Memory B cell (primary cell): ENCODE measurements around the gene CNOT6L.

Source experiments
- ATAC-seq: fragments of 150-1000 bp; cut with Tn5 transposase; 2 replicates; pipeline ENCODE4 v1.10.0; 2021; ENCODE audit warnings: low read depth, mild to moderate bottlenecking, moderate library complexity
- DNase-seq, 2 donors: peaks; one replicate each; pipeline ENCODE4 v3.0.0; 2022; ENCODE audit warnings: low spot score in 2 of 2
- H3K27ac Mint-ChIP-seq: one replicate; pipeline ENCODE4 v1.8.0; 2022; ENCODE audit warnings: mild to moderate bottlenecking, moderate library complexity, mixed read lengths
- H3K27me3 Mint-ChIP-seq: one replicate; pipeline ENCODE4 v1.8.0; 2022; ENCODE audit warnings: mixed read lengths
- H3K36me3 Mint-ChIP-seq: one replicate; pipeline ENCODE4 v1.8.0; 2022; ENCODE audit warnings: mild to moderate bottlenecking, mixed read lengths
- H3K4me1 Mint-ChIP-seq: one replicate; pipeline ENCODE4 v1.8.0; 2022; ENCODE audit warnings: mixed read lengths
- H3K4me3 Mint-ChIP-seq: one replicate; pipeline ENCODE4 v1.8.0; 2022; ENCODE audit warnings: mild to moderate bottlenecking, moderate library complexity, mixed read lengths
- H3K9me3 Mint-ChIP-seq: one replicate; pipeline ENCODE4 v1.8.0; 2022; ENCODE audit warnings: mixed read lengths

CNOT6L gene

DNA sequence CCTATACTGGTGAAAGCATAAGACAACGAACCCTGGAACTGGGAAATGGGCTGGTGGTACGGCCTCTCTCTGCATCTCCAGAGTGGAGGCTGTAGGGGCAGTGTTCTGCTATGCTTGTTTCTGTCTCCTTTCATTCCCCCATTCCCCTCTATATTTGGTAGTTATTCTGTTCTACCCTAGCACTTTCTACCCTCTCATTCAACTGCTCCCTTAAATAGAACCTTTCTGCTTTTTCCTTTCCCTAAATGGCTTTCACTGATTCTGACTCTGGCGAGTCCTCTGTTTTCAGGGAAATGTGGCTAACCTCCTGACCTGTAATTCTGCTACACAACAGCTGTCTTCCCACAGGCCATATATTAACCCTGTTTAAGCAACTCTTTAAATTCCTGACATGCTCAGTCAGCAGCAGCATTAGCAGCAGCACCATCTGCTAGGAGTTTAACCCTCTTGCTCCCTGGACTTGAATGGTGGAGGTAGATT, 119.4 kb downstream of the CNOT6L start:
- Mint-ChIP-seq H3K27ac (no peak overlapping the region), H3K4me1 (no peaks in the 10 kb centered on the region), H3K27me3 (no peaks in the 10 kb centered on the region), H3K9me3 (no peaks in the 10 kb centered on the region), H3K36me3 (no peaks in the 10 kb centered on the region), H3K4me3 (no peak overlapping the region)
- no peak for ATAC-seq
- no peak for DNase-seq

- ATAC-seq = no peak
- Mint-ChIP-seq H3K4me3 (no peak overlapping the region), H3K27me3 (no peaks in the 10 kb centered on the region), H3K27ac (no peak overlapping the region), H3K4me1 (no peaks in the 10 kb centered on the region), H3K36me3 (no peaks in the 10 kb centered on the region), H3K9me3 (no peaks in the 10 kb centered on the region)
- no peak for DNase-seq
Measured at GRCh38 chr4:77697860-77698590, 121.1 kb downstream of the CNOT6L start.

GRCh38 chr4:77695774-77696173, 123.4 kb downstream of the CNOT6L start:
- H3K4me3 Mint-ChIP-seq = no peak overlapping the region
- H3K36me3 Mint-ChIP-seq = no peaks in the 10 kb centered on the region
- H3K4me1 Mint-ChIP-seq = no peaks in the 10 kb centered on the region
- ATAC-seq = no peak
- no peak overlapping the region for H3K27ac Mint-ChIP-seq
- DNase-seq = no peak
- no peaks in the 10 kb centered on the region for H3K9me3 Mint-ChIP-seq
- H3K27me3 Mint-ChIP-seq = peaks cover 2% of the 10 kb centered on the region

- H3K36me3 Mint-ChIP-seq = no peaks in the 10 kb centered on the region
- no peak for ATAC-seq
- DNase-seq = no peak
- H3K27me3 Mint-ChIP-seq = peaks cover 3% of the 10 kb centered on the region
- no peaks in the 10 kb centered on the region for H3K4me1 Mint-ChIP-seq
- no peak overlapping the region for H3K4me3 Mint-ChIP-seq
- H3K27ac Mint-ChIP-seq = no peak overlapping the region
- H3K9me3 Mint-ChIP-seq = no peaks in the 10 kb centered on the region
Measured at GRCh38 chr4:77692847-77693432, 126.2 kb downstream of the CNOT6L start.

GRCh38 chr4:77681792-77682191, 137.4 kb downstream of the CNOT6L start:
- no peaks in the 10 kb centered on the region for H3K4me1 Mint-ChIP-seq
- no peak for DNase-seq
- no peak for ATAC-seq
- H3K36me3 Mint-ChIP-seq = no peaks in the 10 kb centered on the region
- peaks cover 2% of the 10 kb centered on the region for H3K27me3 Mint-ChIP-seq
- no peak overlapping the region for H3K27ac Mint-ChIP-seq
- H3K4me3 Mint-ChIP-seq = no peak overlapping the region
- H3K9me3 Mint-ChIP-seq = no peaks in the 10 kb centered on the region

DNA sequence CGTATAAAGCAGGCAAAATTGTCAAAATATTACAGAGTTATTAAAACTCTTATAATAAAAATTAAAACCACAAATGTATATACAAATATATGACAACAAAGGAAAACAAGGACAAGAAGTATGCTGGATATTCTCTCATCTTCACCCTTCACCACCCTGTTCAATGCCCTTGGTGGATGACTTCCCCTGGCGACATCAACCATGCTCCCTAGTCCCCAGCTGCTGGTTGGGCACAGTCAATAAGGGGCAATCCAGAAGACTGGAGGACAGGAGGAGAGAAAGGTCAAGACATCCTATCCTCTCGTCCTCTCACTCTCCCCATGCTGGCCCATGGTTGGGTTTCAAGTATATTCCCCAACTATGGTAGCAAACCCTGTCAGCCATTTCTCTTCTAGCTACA, 142.3 kb downstream of the CNOT6L start:
- Mint-ChIP-seq H3K27ac (no peak overlapping the region), H3K9me3 (no peaks in the 10 kb centered on the region), H3K27me3 (peaks cover 3% of the 10 kb centered on the region), H3K4me1 (no peaks in the 10 kb centered on the region), H3K36me3 (peaks cover 2% of the 10 kb centered on the region), H3K4me3 (no peak overlapping the region)
- no peak for DNase-seq
- no peak for ATAC-seq

DNA sequence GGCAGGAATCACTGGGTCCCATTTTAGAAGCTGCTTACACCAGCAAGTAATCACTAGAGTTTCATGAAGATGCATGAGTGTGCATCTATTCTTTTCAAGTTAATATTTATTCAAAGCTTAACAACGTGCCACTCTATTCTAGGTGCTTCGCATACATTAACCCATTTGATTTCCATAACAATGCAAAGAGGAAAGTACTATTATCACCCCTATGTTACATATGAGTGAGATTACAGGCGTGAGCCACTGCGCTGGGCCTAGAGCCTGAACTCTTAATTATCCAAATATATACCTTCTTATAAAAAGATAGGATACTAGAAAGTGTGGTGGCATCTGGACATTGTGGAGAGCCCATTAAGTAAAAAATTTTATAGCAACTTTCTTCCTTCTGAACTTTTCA, 148.1 kb downstream of the CNOT6L start:
- Mint-ChIP-seq H3K4me1 (no peaks in the 10 kb centered on the region), H3K4me3 (no peak overlapping the region), H3K36me3 (peaks cover 2% of the 10 kb centered on the region), H3K9me3 (peaks cover 3% of the 10 kb centered on the region), H3K27ac (no peak overlapping the region), H3K27me3 (peaks cover 3% of the 10 kb centered on the region)
- DNase-seq (no peak), ATAC-seq (no peak)

GRCh38 chr4:77669946-77670590, 149.1 kb downstream of the CNOT6L start:
- no peak overlapping the region for H3K27ac Mint-ChIP-seq
- ATAC-seq = no peak
- H3K36me3 Mint-ChIP-seq = peaks cover 2% of the 10 kb centered on the region
- peaks cover 1% of the 10 kb centered on the region for H3K27me3 Mint-ChIP-seq
- no peak overlapping the region for H3K4me3 Mint-ChIP-seq
- H3K9me3 Mint-ChIP-seq = peaks cover 3% of the 10 kb centered on the region
- H3K4me1 Mint-ChIP-seq = no peaks in the 10 kb centered on the region
- no peak for DNase-seq

DNA sequence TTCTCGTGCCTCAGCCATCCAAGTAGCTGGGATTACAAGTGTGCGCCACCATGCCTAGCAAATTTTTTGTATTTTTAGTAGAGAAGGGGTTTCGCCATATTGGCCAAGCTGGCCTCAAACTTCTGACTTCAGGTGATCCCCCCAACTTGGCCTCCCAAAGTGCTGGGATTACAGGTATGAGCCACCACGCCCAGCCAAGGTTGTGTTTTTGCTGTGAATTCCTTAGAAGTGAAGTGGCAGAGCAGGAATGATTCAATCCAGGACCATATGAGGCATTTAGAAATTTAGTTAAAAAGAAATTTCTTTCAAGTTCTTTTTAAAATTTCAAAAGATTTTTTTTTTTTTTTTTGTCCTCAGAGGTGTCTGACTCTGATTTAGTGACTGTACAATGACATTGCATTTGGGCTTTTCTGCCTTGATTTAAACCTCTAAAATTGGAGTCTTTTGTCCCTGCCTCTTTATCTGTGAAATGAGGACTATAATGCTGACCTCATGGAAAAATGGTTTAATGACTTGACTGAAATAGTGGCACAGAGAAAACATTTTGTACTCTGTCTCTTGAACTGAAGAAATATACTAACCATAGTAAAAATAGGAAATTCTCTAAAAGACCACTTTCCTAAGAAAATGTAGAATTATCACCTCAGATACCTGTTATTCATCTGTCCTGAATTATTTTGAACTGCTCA, 153.6 kb downstream of the CNOT6L start:
- Mint-ChIP-seq H3K4me3 (no peak overlapping the region), H3K36me3 (no peaks in the 10 kb centered on the region), H3K27me3 (no peaks in the 10 kb centered on the region), H3K4me1 (no peaks in the 10 kb centered on the region), H3K27ac (no peak overlapping the region), H3K9me3 (peaks cover 2% of the 10 kb centered on the region)
- DNase-seq (no peak), ATAC-seq (no peak)
